ENCODE results near the gene RASA4B.
"Not testable (repeated sequence)": the region's sequence is repeated elsewhere in the genome, so short reads cannot be mapped to it uniquely, and the experiment has no call there.

DNA sequence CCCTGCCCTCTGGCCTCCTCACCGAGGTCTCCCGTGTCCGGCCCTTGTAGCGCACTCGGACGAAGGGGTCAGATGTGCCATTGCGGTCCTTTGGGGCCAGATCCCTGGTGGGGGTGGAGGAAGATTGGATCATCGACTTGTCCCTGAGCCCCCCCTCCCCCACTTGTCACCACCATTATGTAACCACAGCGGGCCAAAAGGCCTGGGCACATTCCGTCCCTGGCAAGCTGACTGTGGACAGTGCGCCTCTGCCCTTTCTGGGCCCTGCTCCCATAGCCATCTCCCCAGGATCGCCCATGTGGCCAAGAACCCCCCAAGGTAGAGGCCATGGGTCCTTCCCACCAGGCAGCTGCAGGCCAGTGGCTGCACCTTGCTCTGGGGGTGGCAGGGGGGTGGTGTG lies 14.4 kb downstream of the RASA4B start:
- TF ChIP-seq, protein P1, sequence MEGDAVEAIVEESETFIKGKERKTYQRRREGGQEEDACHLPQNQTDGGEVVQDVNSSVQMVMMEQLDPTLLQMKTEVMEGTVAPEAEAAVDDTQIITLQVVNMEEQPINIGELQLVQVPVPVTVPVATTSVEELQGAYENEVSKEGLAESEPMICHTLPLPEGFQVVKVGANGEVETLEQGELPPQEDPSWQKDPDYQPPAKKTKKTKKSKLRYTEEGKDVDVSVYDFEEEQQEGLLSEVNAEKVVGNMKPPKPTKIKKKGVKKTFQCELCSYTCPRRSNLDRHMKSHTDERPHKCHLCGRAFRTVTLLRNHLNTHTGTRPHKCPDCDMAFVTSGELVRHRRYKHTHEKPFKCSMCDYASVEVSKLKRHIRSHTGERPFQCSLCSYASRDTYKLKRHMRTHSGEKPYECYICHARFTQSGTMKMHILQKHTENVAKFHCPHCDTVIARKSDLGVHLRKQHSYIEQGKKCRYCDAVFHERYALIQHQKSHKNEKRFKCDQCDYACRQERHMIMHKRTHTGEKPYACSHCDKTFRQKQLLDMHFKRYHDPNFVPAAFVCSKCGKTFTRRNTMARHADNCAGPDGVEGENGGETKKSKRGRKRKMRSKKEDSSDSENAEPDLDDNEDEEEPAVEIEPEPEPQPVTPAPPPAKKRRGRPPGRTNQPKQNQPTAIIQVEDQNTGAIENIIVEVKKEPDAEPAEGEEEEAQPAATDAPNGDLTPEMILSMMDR (conservative IDR thresholded peaks at IDR 0.05; ENCODE audit: low read depth in 2 of 2) = not testable (repeated sequence)
- not testable (repeated sequence) for TF ChIP-seq STAT1 (IDR thresholded peaks at IDR 0.05; ENCODE audit: unreplicated experiment); EZH2 (IDR thresholded peaks at IDR 0.05; ENCODE audit: low read depth, unreplicated experiment); POLR2AphosphoS5 (IDR thresholded peaks at IDR 0.05; ENCODE audit: low read depth); EZH2phosphoT487 (IDR thresholded peaks at IDR 0.05; ENCODE audit: unreplicated experiment); CREB1 (CRISPR knock-in tag; IDR thresholded peaks at IDR 0.05; ENCODE audit: low read depth)
- TF ChIP-seq, protein P2, sequence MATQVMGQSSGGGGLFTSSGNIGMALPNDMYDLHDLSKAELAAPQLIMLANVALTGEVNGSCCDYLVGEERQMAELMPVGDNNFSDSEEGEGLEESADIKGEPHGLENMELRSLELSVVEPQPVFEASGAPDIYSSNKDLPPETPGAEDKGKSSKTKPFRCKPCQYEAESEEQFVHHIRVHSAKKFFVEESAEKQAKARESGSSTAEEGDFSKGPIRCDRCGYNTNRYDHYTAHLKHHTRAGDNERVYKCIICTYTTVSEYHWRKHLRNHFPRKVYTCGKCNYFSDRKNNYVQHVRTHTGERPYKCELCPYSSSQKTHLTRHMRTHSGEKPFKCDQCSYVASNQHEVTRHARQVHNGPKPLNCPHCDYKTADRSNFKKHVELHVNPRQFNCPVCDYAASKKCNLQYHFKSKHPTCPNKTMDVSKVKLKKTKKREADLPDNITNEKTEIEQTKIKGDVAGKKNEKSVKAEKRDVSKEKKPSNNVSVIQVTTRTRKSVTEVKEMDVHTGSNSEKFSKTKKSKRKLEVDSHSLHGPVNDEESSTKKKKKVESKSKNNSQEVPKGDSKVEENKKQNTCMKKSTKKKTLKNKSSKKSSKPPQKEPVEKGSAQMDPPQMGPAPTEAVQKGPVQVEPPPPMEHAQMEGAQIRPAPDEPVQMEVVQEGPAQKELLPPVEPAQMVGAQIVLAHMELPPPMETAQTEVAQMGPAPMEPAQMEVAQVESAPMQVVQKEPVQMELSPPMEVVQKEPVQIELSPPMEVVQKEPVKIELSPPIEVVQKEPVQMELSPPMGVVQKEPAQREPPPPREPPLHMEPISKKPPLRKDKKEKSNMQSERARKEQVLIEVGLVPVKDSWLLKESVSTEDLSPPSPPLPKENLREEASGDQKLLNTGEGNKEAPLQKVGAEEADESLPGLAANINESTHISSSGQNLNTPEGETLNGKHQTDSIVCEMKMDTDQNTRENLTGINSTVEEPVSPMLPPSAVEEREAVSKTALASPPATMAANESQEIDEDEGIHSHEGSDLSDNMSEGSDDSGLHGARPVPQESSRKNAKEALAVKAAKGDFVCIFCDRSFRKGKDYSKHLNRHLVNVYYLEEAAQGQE (IDR thresholded peaks at IDR 0.05; ENCODE audit: unreplicated experiment) = not testable (repeated sequence)
